Measurements from ENCODE around the gene SPATA32. TPM values are rescaled to one million over a fixed set of nuclear protein-coding genes. Genes with fewer than 3 reads are reported as not detected.
"Not testable (repeated sequence)": the region's sequence is repeated elsewhere in the genome, so short reads cannot be mapped to it uniquely, and the experiment has no call there.

SPATA32 gene
- total RNA-seq, 1 donor from 2014 or later: not detected

GRCh38 chr17:45302649-45303173, 40.8 kb upstream of the SPATA32 start:
- Histone ChIP-seq H3K27me3 (no peaks in the 10 kb centered on the region), H3K9me3 (no peaks in the 10 kb centered on the region), H3K36me3 (no peaks in the 10 kb centered on the region), H3K4me1 (peaks cover 70% of the 10 kb centered on the region), H3K27ac (peak overlapping the region; percentile 28), H3K4me3 (no peak overlapping the region)
- no peak for TF ChIP-seq CTCF (IDR thresholded peaks at IDR 0.05)
- intact Hi-C loops (cut with DNase I): no loop called here
- no peak for DNase-seq
- ATAC-seq: peak; percentile 22

GRCh38 chr17:45302220-45302619, 40.3 kb upstream of the SPATA32 start:
- H3K9me3 ChIP-seq; DNase-seq; H3K4me3 ChIP-seq; intact Hi-C loops (cut with DNase I); H3K27me3 ChIP-seq; ATAC-seq; H3K36me3 ChIP-seq: not testable (repeated sequence)
- Histone ChIP-seq H3K27ac (peak overlapping the region; percentile 28), H3K4me1 (peaks cover 70% of the 10 kb centered on the region)

GRCh38 chr17:45301674-45302073, 39.8 kb upstream of the SPATA32 start:
- no peak for ATAC-seq
- peak overlapping the region; percentile 28 for H3K27ac ChIP-seq
- intact Hi-C loops (cut with DNase I): no loop called here

GRCh38 chr17:45300060-45300751, 38.3 kb upstream of the SPATA32 start:
- no peak overlapping the region for H3K4me3 ChIP-seq
- H3K9me3 ChIP-seq: no peaks in the 10 kb centered on the region
- H3K4me1 ChIP-seq: peaks cover 73% of the 10 kb centered on the region
- H3K27me3 ChIP-seq: no peaks in the 10 kb centered on the region
- H3K27ac ChIP-seq: peak overlapping the region; percentile 17
- no peaks in the 10 kb centered on the region for H3K36me3 ChIP-seq
- TF ChIP-seq CTCF (IDR thresholded peaks at IDR 0.05): no peak
- no peak for ATAC-seq
- intact Hi-C loops (cut with DNase I): no loop called here
- no peak for DNase-seq

More at GRCh38 chr17:45301674-45302073, 39.8 kb upstream of the SPATA32 start:
- Histone ChIP-seq H3K4me1 (peaks cover 70% of the 10 kb centered on the region), H3K27me3 (no peaks in the 10 kb centered on the region), H3K9me3 (no peaks in the 10 kb centered on the region), H3K4me3 (no peak overlapping the region), H3K36me3 (no peaks in the 10 kb centered on the region)
- DNase-seq: no peak
- no peak for TF ChIP-seq CTCF (IDR thresholded peaks at IDR 0.05)

GRCh38 chr17:45299361-45299760, 37.5 kb upstream of the SPATA32 start:
- intact Hi-C loops (cut with DNase I): no loop called here
- Histone ChIP-seq H3K4me3 (no peak overlapping the region), H3K4me1 (peaks cover 80% of the 10 kb centered on the region), H3K9me3 (no peaks in the 10 kb centered on the region), H3K27me3 (no peaks in the 10 kb centered on the region), H3K36me3 (no peaks in the 10 kb centered on the region), H3K27ac (peak overlapping the region; percentile 36)
- DNase-seq (no peak), ATAC-seq (peak; percentile 26)
- TF ChIP-seq CTCF (IDR thresholded peaks at IDR 0.05): no peak

GRCh38 chr17:45298546-45299285, 36.8 kb upstream of the SPATA32 start:
- DNase-seq (no peak), ATAC-seq (no peak)
- Histone ChIP-seq H3K36me3 (no peaks in the 10 kb centered on the region), H3K4me3 (no peak overlapping the region), H3K27ac (peak overlapping the region; percentile 36), H3K4me1 (peaks cover 84% of the 10 kb centered on the region), H3K9me3 (no peaks in the 10 kb centered on the region), H3K27me3 (no peaks in the 10 kb centered on the region)
- no peak for TF ChIP-seq CTCF (IDR thresholded peaks at IDR 0.05)
- intact Hi-C loops (cut with DNase I): no loop called here

Measured in upper lobe of right lung (tissue), 1 donor.